ENCODE measurements around the gene CFLAR. TPM values are rescaled to one million over a fixed set of nuclear protein-coding genes. Genes with fewer than 3 reads are reported as not detected.

CFLAR gene
- total RNA-seq, 1 experiment from 2014 or later = 70.4 TPM

DNA sequence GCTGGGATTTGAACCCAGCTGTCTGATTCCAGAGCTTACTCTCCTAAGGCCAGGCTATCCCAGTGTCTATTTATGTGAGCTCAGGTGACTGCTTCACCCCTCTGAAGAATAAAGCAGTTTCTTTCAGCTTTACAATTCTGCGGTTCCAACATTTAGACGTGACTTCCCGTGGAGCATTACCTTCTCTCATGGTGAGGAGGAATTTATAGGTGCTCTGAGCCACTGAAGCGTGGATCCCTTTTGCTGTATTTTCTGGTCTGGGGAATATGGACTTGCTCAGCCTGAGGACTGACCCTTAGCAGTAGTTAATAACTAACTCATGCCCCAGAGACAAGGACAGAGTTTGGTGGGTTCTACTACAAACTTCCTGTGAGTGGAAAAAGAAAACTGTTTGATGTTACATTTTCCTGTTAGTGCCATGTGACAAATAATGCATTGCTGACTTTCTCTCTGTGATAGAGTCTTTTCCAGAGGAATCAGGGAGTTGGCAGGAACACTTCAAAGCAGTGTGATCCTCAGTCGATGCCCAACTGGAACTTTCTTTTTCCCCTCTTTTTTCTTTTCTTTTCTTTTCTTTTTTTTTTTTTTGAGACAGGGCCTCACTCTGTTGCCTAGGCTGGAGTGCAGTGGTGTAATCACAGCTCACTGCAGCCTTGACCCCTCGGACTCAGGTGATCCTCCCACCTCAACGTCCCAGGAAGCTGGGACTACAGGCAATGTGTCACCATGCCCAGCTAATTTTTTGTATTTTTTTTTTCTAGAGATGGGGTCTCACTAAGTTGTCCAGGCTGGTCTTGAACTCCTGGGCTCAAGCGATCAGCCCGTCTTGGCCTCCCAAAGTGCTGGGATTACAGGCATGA, 88.9 kb downstream of the CFLAR start:
- Histone ChIP-seq H3K27ac (no peak overlapping the region), H3K4me1 (replicated peaks) (no peaks in the 10 kb centered on the region; the same call in 1 of the 2 replicates), H3K27me3 (replicated peaks) (no peaks in the 10 kb centered on the region; the same call in 1 of the 2 replicates), H3K4me3 (no peak overlapping the region), H3K36me3 (no peaks in the 10 kb centered on the region), H3K9me3 (replicated peaks) (no peaks in the 10 kb centered on the region)
- DNase-seq (ENCODE audit: low read depth in 1 of 2, low spot score in 2 of 2) = no peak

DNA sequence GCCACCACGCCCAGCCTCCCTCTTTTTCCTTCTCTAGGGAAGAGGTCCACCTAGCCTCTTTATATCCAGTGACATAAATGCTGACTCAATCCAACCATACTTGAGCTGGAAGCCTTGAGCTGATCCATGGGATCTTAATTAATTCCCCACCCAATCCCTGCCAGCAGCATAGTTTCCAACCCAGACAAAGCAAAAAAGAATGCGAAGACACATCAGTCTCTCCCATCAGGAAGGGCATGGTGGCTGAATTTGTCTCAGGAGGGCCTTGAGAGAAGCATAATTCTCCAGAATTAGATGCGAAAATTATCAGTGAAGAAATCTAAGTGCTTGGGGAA, 89.5 kb downstream of the CFLAR start:
- H3K4me3 ChIP-seq = no peak overlapping the region
- H3K27ac ChIP-seq = no peak overlapping the region
- H3K4me1 ChIP-seq (replicated peaks) = no peaks in the 10 kb centered on the region; the same call in 1 of the 2 replicates
- no peaks in the 10 kb centered on the region for H3K36me3 ChIP-seq
- H3K9me3 ChIP-seq (replicated peaks) = no peaks in the 10 kb centered on the region
- no peak for DNase-seq (ENCODE audit: low read depth in 1 of 2, low spot score in 2 of 2)
- no peaks in the 10 kb centered on the region; the same call in 1 of the 2 replicates for H3K27me3 ChIP-seq (replicated peaks)

DNA sequence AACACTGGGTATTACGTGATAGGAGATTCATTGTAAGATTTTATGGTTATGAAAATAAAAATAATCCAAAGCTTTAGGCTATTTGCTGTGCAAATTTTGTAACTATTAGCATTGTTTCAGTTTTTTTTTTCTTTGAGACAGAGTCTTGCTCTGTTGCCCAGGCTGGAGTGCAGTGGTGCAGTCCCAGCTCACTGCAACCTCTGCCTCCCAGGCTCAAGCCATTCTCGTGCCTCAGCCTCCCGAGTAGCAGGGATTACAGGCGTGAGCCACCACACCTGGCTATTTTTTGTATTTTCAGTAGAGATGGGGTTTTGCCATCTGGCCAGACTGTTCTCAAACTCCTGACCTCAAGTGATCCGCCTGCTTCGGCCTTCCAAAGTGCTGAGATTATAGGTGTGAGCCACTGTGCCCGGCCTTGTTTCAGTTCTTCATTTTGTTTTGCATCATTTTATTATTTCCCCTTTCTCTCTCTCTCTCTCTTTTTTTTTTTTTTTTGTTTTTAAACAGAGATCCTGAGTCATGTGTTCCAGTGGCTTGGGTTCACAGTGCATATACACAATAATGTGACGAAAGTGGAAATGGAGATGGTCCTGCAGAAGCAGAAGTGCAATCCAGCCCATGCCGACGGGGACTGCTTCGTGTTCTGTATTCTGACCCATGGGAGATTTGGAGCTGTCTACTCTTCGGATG, 92.7 kb downstream of the CFLAR start:
- H3K9me3 ChIP-seq (replicated peaks) = no peaks in the 10 kb centered on the region
- H3K27me3 ChIP-seq (replicated peaks) = no peaks in the 10 kb centered on the region; the same call in 1 of the 2 replicates
- H3K27ac ChIP-seq = no peak overlapping the region
- DNase-seq (ENCODE audit: low read depth in 1 of 2, low spot score in 2 of 2) = no peak
- no peaks in the 10 kb centered on the region for H3K36me3 ChIP-seq
- H3K4me3 ChIP-seq = no peak overlapping the region
- no peaks in the 10 kb centered on the region; the same call in 1 of the 2 replicates for H3K4me1 ChIP-seq (replicated peaks)

DNA sequence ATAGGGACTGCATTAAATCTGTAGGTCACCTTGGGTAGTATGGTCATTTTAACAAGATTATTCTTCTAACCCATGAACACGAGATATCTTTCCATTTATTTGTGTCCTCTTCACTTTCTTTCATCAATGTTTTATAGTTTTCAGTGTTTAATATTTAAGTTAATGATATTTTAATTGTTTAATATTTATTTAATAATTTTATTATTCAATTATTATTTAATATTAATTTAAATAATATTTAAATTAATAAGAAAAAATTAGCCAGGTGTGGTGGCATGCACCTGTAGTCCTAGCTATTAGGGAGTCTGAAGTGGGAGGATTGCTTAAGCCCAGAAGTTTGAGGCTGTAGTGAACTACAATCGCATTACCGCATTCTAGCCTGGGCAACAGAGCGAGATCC, 100.0 kb downstream of the CFLAR start:
- H3K9me3 ChIP-seq (replicated peaks) = no peaks in the 10 kb centered on the region; the same call in 1 of the 2 replicates
- H3K4me1 ChIP-seq (replicated peaks) = peaks cover 6% of the 10 kb centered on the region; the same call in 1 of the 2 replicates
- no peaks in the 10 kb centered on the region for H3K27me3 ChIP-seq (replicated peaks)
- H3K36me3 ChIP-seq = no peaks in the 10 kb centered on the region
- H3K4me3 ChIP-seq = no peak overlapping the region
- DNase-seq (ENCODE audit: low read depth in 1 of 2, low spot score in 2 of 2) = no peak
- H3K27ac ChIP-seq = no peak overlapping the region

DNA sequence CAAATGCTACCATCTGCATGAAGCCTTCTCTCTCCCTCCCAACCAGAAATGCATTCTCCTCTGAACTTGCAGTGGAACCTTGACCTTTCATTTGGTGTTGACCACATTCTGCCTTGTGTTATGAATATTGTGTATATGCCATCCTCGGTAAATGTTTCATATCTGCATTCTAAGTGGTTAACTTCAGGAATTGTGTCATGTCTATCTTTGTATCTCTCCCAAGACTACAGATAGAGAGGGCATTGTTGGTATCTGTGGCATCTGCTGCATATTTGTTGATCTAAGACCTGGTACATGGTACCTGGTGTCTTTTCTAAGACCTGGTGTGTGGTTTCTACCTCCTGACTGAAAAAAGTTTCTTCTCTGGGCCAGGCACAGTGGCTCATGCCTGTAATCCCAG, 101.0 kb downstream of the CFLAR start:
- H3K36me3 ChIP-seq = no peaks in the 10 kb centered on the region
- H3K4me3 ChIP-seq = no peak overlapping the region
- H3K27ac ChIP-seq = no peak overlapping the region
- no peaks in the 10 kb centered on the region; the same call in 1 of the 2 replicates for H3K9me3 ChIP-seq (replicated peaks)
- no peaks in the 10 kb centered on the region for H3K27me3 ChIP-seq (replicated peaks)
- DNase-seq (ENCODE audit: low read depth in 1 of 2, low spot score in 2 of 2) = no peak
- peaks cover 6% of the 10 kb centered on the region; the same call in 1 of the 2 replicates for H3K4me1 ChIP-seq (replicated peaks)

DNA sequence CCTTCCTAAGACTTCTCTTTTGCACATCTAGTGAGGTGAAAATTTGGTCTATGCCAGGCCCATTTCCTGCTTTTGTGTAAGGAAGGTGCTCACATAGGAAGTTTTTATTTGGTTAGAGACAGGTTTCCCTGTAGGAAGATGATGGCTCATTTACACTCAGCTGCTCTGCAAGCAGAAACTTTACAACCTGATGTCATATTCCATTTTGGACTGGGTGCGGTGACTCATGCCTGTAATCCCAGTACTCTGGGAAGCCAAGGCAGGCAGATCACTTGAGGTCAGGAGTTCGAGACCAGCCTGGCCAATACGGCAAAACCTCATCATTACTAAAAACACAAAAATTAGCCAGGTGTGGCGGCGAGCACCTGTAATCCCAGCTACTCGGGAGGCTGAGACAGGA, 102.8 kb downstream of the CFLAR start:
- Histone ChIP-seq H3K36me3 (no peaks in the 10 kb centered on the region), H3K27me3 (replicated peaks) (no peaks in the 10 kb centered on the region), H3K4me3 (no peak overlapping the region), H3K27ac (no peak overlapping the region), H3K4me1 (replicated peaks) (peaks cover 6% of the 10 kb centered on the region; the same call in 1 of the 2 replicates), H3K9me3 (replicated peaks) (no peaks in the 10 kb centered on the region; the same call in 1 of the 2 replicates)
- DNase-seq (ENCODE audit: low read depth in 1 of 2, low spot score in 2 of 2) = no peak

DNA sequence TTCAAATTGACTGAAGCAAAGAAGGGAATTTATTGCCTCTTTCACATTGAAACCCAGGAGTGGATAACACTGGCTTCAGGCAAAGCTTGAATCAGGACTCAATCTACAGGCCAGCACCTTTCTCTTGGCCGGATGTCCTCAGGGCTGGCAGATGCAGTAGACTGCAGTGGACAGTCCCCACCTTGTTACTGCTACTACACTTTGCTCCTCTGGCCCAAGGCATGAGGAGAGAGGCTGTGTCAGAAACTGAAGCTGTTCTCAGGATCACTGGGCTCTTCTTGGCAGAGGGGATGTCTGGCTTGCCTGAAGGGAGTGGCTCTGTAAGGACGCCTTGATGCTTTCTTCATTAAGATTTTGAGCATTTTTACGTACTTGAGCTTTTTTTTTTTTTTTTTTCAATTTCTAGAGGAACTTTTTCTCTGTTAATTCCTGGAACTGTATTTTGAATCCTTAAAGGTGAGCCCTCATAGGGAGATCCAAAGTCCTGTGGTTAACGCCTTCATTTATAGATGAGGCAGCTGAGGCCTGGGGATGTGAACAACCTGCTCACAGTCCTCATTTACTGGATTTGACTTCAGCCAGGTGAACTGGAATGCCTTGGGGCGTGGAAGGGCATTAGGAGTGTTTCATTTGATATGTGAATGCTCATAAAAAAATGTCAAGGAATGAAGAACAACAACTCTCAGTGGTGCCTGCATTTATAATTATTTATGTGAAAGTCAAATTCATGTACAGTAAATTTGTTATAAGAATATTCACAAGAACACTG, 103.5 kb downstream of the CFLAR start:
- Histone ChIP-seq H3K27me3 (replicated peaks) (no peaks in the 10 kb centered on the region), H3K4me3 (no peak overlapping the region), H3K27ac (no peak overlapping the region), H3K36me3 (no peaks in the 10 kb centered on the region), H3K4me1 (replicated peaks) (peaks cover 6% of the 10 kb centered on the region; the same call in 1 of the 2 replicates), H3K9me3 (replicated peaks) (no peaks in the 10 kb centered on the region; the same call in 1 of the 2 replicates)
- DNase-seq (ENCODE audit: low read depth in 1 of 2, low spot score in 2 of 2) = no peak

DNA sequence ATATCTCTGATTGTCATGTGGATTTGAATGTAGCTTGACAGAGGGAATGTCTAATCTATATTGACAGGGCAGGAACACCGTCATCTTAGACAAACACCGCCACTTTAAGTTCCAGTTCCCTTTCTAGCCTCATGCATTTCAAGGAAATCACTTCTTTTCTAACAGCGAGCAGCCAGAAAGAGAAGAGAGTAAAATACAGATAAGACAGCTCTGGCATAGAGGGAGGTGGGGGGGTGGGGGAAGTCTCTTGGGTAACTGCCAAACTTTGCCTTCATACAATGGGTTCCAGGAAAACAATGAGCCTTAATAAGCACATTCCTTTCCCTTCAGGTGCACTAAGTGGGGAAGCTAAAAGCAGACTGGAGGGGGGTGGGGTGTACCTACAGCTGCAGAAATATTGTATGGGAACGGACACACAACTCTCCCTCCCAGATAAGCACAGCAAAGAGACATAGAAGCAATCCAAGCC, 104.2 kb downstream of the CFLAR start:
- Histone ChIP-seq H3K27me3 (replicated peaks) (no peaks in the 10 kb centered on the region), H3K4me1 (replicated peaks) (peaks cover 6% of the 10 kb centered on the region; the same call in 1 of the 2 replicates), H3K36me3 (no peaks in the 10 kb centered on the region), H3K9me3 (replicated peaks) (no peaks in the 10 kb centered on the region; the same call in 1 of the 2 replicates), H3K4me3 (no peak overlapping the region), H3K27ac (no peak overlapping the region)
- no peak for DNase-seq (ENCODE audit: low read depth in 1 of 2, low spot score in 2 of 2)

DNA sequence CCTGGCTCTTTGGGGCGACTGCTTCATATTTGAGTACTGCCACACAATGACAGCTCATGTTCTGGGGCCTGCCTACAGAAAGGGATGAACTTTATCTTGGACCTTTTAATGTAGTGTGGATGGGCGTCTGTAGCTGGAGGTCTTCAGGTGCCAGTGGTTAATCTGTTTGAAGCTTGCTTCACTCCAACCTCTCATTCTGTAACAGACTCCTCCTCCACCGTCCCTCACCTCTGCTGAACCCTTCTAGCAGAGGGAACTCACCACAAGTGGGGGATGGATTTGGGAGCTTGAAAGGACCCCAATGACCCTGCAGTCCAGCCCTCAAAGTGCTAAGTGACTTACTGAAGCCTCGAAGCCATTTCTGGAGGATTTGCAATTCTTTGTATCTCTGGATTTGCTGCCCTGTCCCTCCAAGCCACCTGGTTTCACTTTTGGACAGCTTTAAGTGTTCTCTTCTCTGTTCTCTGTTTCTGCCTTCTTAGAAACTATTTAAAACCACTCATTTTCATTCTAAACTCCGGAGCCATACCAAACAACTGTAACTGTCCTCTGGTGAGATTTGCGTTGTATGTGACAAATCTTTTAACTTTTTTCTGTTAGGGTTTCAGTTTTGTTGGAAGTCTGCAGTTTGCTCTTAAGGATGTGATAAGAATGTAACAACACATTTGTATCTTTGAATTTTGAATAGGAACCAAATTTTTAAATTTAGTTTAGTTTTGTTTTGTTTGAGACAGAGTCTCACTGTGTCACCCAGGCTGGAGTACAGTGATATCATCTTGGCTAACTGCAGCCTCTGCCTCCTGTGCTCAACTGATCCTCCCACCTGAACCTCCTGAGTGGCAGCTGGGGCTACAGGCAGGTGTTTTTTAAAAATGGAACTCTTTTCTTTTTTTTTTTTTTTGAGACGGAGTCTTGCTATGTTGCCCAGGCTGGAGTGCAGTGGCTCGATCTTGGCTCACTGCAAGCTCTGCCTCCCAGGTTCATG, 107.4 kb downstream of the CFLAR start:
- Histone ChIP-seq H3K4me3 (no peak overlapping the region), H3K36me3 (no peaks in the 10 kb centered on the region), H3K9me3 (replicated peaks) (no peaks in the 10 kb centered on the region; the same call in 1 of the 2 replicates), H3K27me3 (replicated peaks) (no peaks in the 10 kb centered on the region), H3K27ac (no peak overlapping the region), H3K4me1 (replicated peaks) (peaks cover 7% of the 10 kb centered on the region)
- no peak for DNase-seq (ENCODE audit: low read depth in 1 of 2, low spot score in 2 of 2)

Other genes starting within 250 kb of the CFLAR start
- gene PPIL3, start 227.1 kb upstream of the CFLAR start, total RNA-seq (2014; rRNA removed; shearing (Covaris generic)) = 20.8 and 30.4 TPM in 2 replicates
- 25.3 and 31.7 TPM in 2 replicates for gene NIF3L1, start 226.8 kb upstream of the CFLAR start, total RNA-seq (2014; rRNA removed; shearing (Covaris generic))
- 13.5 and 16.3 TPM in 2 replicates for gene ORC2, start 152.5 kb upstream of the CFLAR start, total RNA-seq (2014; rRNA removed; shearing (Covaris generic))
- 6.7 and 14.8 TPM in 2 replicates for gene HYCC2, start 44.5 kb upstream of the CFLAR start, total RNA-seq (2014; rRNA removed; shearing (Covaris generic))
- 174 and 315 TPM in 2 replicates for gene NDUFB3, start 44.2 kb upstream of the CFLAR start, total RNA-seq (2014; rRNA removed; shearing (Covaris generic))
- 0.56 and 1.6 TPM in 2 replicates for gene CASP10, start 67.0 kb downstream of the CFLAR start, total RNA-seq (2014; rRNA removed; shearing (Covaris generic))
- gene CASP8, start 144.4 kb downstream of the CFLAR start, total RNA-seq (2014; rRNA removed; shearing (Covaris generic)) = 17.7 and 20.1 TPM in 2 replicates
- 0.58 and 0.75 TPM in 2 replicates for gene FLACC1, start 241.2 kb downstream of the CFLAR start, total RNA-seq (2014; rRNA removed; shearing (Covaris generic))